HS-5 (cell line): ENCODE measurements around the gene MICAL2.

Experiments
- DNase-seq: peaks from one replicate; pipeline ENCODE4 v3.0.0-alpha.2; 2012; ENCODE audit warnings: low read depth

The MICAL2 gene

GRCh38 chr11:12188548-12189317, 78.3 kb downstream of the MICAL2 start:
- no peak for DNase-seq

- DNase-seq, result no peak
These were observed 79.3 kb downstream of the MICAL2 start for GRCh38 chr11:12189543-12190235.

GRCh38 chr11:12190511-12190910, 80.1 kb downstream of the MICAL2 start:
- no peak for DNase-seq

GRCh38 chr11:12192794-12193514, 82.6 kb downstream of the MICAL2 start:
- no peak for DNase-seq

- DNase-seq, result no peak
These were observed 83.3 kb downstream of the MICAL2 start for GRCh38 chr11:12193515-12194336.

- DNase-seq, result no peak
These were observed 85.4 kb downstream of the MICAL2 start for GRCh38 chr11:12195768-12196167.

- no peak for DNase-seq
These were observed 85.9 kb downstream of the MICAL2 start for GRCh38 chr11:12196308-12196707.

GRCh38 chr11:12196872-12197271, 86.5 kb downstream of the MICAL2 start:
- DNase-seq, result no peak

GRCh38 chr11:12198251-12199222, 88.1 kb downstream of the MICAL2 start:
- no peak for DNase-seq

- no peak for DNase-seq
These were observed 89.0 kb downstream of the MICAL2 start for GRCh38 chr11:12199231-12199948.

GRCh38 chr11:12200279-12200990, 90.0 kb downstream of the MICAL2 start:
- peak; percentile 58 for DNase-seq

GRCh38 chr11:12200991-12201985, 90.9 kb downstream of the MICAL2 start:
- DNase-seq, result peak; percentile 76

- DNase-seq, result no peak
These were observed 92.4 kb downstream of the MICAL2 start for GRCh38 chr11:12202661-12203310.

GRCh38 chr11:12204506-12204905, 94.1 kb downstream of the MICAL2 start:
- DNase-seq, result no peak

GRCh38 chr11:12205330-12205729, 94.9 kb downstream of the MICAL2 start:
- DNase-seq, result peak; percentile 66

- no peak for DNase-seq
These were observed 96.1 kb downstream of the MICAL2 start for GRCh38 chr11:12206529-12206928.

GRCh38 chr11:12207384-12208150, 97.2 kb downstream of the MICAL2 start:
- no peak for DNase-seq
